Stimulated activated CD4-positive, alpha-beta T cell treated with anti-CD3 and anti-CD28 coated beads, Interleukin-1b, Interleukin-23, amount 100 ng/mL, for 1 hour (primary cell): ENCODE measurements around the gene AHRR.
A peak's percentile ranks its signal among the peaks of the same experiment; 100 is the strongest.

Source experiments
- DNase-seq, 2 donors: peaks; one replicate each; pipeline ENCODE4 v3.0.0-alpha.2; 2020; ENCODE audit warnings: low read depth in 2 of 2

The AHRR gene

DNA sequence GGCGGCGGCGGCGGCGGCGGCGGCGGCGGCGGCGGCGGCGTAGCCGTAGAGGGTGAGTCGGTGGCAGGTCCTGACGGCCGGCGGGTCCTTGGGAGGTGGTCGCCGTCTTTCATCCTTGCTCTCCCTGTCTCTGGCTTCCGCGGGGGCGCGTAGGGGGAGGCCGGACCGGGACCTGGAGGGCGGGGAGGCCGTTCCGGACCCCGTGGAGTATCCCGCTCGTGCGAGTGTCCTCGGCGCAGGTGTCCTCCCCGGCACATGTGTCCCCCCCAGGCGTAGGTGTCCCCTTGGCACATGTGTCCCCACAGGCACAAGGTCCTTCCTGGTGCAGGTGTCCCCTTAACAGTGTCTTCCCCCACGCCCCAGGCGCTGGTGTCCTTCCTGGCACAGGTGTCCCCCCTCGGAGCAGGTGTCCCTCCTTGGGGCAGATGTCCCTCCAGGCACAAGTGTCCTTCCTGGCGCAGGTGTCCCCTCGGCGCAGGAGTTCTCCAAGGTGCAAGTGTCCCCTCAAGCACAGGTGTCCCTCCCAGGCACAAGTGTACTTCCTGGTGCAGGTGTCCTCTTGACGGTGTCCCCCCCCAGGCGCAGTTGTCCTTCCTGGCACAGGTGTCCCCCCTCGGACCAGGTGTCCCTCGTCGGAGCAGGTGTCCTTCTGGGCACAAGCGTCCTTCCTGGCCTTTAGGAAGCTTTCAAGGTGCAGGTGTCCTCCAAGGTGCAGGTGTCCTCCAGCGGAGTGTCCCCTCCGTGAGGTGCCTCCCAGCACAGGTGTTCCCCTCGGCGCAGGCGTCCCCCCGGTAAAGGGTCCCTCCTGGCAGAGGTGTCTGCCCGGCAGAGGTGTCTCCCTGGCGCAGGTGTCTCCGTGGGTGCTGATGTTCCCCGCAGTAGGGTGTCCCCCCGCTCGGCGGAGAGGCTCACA is 122.0 kb downstream of the AHRR start:
- no peak for DNase-seq

GRCh38 chr5:444226-444625 is 122.7 kb downstream of the AHRR start:
- no peak for DNase-seq

- no peak for DNase-seq
These were observed 124.1 kb downstream of the AHRR start for GRCh38 chr5:445591-445990.

- DNase-seq: no peak
These were observed 124.8 kb downstream of the AHRR start for GRCh38 chr5:446066-446882.

- DNase-seq: no peak
These were observed 125.4 kb downstream of the AHRR start for GRCh38 chr5:446883-447263.

DNA sequence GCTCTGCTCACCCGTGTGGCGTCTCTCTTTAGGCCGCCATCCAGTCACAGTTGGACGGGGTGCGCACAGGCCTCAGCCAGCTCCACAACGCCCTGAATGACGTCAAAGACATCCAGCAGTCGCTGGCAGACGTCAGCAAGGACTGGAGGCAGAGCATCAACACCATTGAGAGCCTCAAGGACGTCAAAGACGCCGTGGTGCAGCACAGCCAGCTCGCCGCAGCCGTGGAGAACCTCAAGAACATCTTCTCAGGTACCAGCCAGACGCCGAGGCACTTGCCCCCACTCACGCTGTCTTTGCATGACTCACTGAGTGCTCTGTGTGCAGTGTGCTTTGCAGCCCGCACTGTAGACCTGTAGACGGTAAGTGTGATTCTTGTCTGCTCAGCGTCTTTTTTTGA is 126.0 kb downstream of the AHRR start:
- DNase-seq: no peak

DNA sequence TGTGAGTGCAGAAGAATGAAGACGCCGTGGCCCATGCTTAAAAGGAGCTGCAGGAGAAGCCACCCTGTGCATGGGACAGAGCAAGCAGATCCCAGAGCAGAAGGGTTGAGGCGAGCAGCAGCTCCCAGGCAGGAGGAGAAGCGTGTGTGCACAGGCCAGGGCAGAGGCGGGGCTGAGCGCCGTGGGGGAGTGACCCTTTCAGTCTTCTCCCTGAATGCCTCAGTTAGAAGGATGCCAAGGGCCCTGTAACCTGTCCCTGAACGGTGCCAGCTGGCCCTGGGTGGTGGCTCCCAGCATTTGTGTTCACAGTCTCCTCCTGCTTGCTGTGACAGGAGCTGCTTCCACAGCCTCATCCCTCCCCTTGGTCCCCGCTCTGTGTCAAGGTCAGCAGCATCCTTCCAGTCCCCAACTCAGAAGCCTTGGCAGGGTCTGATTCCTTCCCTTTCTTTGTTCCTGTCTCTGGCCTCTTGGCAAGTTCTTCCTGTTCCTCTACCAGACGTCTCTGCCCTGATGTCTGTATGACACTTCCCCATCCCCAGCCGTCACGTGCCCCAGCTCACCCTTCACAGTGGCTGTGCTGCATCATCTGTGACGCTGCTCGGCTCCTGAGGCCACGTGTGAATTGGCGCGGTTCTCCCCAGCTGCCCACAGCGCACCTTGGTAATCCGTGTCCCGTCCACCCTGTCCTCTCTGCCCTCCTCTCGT is 126.7 kb downstream of the AHRR start:
- DNase-seq: no peak

DNA sequence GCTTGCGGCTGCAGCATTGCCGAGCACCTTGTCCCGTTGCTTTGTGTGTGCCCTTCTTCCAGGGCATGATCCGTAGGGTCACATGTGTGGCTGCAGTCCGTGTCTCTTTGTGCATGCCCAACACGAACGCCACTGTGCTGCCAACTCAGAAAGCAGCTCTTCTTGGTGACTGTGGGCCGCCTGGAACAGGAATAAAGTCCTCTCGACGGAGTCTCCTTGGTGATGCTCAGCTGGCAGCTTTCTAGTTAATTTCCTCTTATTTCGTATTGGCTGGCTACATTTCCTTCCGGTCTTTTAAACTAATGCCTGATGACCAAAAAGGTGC is 127.2 kb downstream of the AHRR start:
- no peak for DNase-seq

DNA sequence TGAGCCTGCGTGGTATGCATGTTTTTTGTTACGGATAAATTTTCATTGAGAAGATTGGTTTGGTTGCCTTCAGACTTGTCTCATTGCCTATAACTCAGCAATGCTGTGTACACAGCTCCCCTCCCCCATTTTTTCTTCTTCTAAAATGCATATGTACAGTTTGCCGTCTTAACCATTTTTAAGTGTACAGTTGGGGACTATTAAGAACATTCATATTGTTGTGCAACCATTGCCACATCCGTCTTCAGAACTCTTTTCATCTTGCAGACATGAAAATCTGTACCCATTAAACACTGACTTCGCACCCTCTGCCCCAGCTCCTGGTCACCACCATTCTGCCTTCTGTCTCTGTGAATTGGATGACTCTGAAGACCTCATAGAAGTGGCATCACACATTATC is 127.6 kb downstream of the AHRR start:
- no peak for DNase-seq

DNA sequence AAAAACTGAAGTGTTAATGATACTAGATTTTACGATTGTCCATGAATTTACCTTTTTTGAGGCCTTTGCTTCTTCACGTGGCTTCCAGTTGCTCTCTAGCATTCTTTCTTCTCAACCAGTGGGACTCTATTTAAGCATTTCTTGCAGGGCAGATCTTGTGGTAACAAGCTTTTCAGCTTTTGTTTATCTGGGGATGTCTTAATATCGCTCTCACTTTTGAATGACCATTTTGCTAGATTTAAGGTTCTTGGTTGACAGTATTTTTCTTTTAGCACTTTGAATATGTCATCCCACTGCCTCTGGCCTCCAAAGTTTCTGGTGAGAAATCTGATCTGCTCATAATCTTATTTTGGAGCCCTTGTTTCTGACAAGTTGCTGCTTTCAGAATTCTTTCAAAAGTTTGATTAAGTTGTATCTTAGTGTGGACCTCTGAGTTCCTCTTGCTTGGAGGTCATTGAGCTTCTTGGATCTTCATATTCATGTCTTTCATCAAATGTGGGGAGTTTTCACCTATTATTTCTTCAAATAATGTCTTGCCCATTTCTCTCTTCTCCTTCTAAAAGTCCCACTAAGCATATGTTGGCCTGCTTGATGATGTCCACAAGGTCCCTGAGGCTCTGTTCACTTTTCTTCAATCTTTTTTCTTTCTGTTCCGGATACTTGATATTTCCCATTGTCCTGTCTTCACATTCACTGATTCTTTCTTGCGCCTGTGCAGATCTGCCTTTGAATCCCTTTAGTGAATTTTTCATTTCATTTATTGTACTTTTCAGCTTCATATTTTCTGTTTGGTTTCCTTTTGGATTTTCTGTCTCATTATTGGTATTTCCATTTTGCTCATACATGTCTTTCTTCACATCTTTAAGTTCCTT is 130.3 kb downstream of the AHRR start:
- no peak for DNase-seq

- no peak for DNase-seq
These were observed 131.6 kb downstream of the AHRR start for GRCh38 chr5:452978-453710.

DNA sequence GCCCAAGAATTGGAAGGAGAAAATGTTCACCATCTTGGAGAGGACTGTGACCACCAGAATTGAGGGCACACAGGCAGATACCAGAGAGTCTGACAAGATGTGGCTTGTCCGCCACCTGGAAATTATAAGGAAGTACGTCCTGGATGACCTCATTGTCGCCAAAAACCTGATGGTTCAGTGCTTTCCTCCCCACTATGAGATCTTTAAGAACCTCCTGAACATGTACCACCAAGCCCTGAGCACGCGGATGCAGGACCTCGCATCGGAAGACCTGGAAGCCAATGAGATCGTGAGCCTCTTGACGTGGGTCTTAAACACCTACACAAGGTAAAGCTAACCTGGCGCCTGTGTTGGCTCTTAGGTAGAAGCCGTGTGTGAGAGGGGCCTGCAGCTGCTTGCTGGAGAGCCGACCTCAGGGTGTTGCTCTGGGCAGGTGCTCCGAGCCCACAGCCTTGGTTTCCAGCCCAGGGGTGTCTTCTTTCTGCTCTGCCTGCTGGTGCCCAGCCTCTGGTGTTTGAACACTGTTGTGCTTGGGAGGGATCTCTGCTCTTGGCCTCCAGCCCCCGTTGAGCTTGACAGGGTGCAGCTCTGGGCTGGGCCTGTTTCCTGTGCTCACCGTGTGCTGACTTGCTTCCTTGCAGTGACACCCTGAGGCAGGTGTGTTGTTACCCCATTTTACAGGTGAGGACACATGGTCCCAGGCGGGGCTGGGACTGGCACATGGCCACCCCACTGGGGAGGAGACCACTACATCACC is 132.4 kb downstream of the AHRR start:
- no peak for DNase-seq

GRCh38 chr5:454936-455335 is 133.4 kb downstream of the AHRR start:
- no peak for DNase-seq

DNA sequence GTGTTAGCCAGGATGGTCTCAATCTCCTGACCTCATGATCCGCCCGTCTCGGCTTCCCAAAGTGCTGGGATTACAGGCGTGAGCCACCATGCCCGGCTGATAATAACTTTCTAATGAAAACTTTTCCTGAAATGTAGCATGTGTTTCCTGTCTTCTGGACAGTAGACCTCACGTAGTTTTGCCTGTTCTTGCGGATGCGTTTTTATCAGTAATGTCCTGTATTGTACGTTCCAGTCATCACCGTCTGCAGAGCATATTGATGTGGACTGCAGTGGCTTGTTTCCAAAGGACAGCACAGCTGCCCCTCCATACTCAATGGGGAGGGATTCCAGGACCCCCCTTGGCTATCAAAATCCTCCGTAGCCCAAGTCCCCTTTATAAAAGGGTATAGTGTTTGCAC is 134.3 kb downstream of the AHRR start:
- no peak for DNase-seq

DNA sequence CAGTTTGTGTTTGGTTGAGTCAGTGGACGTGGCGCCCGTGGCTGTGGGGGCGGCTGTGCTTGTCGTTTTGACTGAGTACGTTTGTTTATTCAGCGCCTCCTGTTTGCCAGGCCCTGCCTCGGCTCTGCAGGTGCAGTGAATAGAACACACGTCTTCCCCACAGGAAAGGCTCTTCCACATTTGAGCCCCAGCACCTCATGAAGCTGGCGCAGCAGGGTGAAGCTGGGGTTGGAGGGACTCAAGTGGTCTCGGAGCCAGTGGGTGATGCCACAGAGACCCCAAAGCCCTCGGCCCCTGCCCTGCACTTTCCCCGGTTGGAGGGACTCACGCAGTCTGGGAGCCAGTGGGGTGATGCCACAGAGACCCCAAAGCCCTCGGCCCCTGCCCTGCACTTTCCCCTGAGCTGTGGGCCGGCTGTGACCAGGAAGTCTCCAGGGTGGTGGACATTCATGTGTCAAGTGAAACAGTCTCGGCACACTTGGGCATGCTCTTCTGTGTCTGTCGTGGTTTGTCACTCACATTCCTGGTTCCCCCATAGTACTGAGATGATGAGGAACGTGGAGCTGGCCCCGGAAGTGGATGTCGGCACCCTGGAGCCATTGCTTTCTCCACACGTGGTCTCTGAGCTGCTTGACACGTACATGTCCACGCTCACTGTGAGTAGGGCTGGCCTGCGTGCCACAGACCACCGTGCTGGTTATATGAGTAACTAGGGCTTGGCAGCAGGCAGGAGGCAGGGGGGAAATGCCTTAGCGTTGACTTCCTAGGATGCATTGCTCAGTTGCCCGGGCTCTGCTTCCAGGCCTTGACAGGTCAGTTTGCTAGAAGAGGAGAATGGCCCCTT is 135.1 kb downstream of the AHRR start:
- no peak for DNase-seq

DNA sequence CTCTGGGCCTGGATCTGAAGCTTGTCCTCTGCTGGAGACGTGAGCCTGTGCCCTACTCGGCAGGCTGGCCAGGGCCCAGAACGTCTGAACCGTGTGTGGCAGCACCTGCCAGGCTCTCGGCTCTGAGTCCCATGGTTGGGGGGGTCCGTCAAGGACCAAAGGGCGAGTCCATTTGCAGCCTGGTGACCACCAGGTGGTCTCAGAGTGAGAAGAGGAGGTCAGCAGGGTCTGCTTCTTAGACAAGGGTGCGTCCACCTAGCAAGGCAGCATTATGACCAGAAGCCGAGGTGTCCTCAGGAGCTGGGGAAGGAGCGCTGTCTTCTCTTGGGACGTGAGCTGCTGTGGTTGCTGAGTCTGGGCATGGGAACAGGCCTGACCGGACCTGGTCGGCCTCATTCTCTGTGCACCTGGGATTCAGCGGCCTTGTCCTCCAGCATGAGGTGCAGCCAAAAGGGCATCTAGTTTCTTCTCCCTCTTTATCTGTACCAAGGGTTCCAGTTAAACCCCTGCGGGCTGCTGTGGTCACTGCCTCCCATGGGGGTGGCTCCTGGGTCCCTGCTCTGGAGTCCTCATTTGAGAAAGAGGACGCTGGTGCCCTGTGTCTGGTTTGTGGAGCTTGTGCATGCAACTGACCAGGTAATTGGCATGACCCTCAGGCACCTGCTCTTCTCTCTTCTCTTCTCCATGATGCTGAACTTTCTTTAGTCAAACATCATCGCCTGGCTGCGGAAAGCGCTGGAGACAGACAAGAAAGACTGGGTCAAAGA is 135.9 kb downstream of the AHRR start:
- no peak for DNase-seq

GRCh38 chr5:458547-459353 is 137.2 kb downstream of the AHRR start:
- DNase-seq: peak in 1 of 2 donors; percentile 49
